HepG2 (cell line): Measurements from ENCODE around the gene TACC3. TPM values are rescaled to one million over a fixed set of nuclear protein-coding genes. Genes with fewer than 3 reads are reported as not detected.

Experiments used
- ARNT ChIP-seq: fragments of 450-650 bp; IDR thresholded peaks from 2 replicates; pipeline ENCODE4 v1.6.1; 2017
- CSRNP2 ChIP-seq: sonication (generic); formaldehyde crosslinking; conservative IDR thresholded peaks from 2 replicates; pipeline ENCODE4 v1.8.0; 2022; ENCODE audit warnings: low read depth, missing genetic modification reagents
- EZH2 ChIP-seq: conservative IDR thresholded peaks from 2 replicates; pipeline ENCODE4 v1.6.1; 2012; ENCODE audit warnings: mild to moderate bottlenecking, low read depth, low read length, moderate library complexity
- FOSL1 ChIP-seq: sonication (generic); formaldehyde crosslinking; IDR thresholded peaks from 2 replicates; pipeline ENCODE4 v1.9.0; 2021; ENCODE audit warnings: missing genetic modification reagents, borderline replicate concordance
- GABPB1 ChIP-seq: IDR thresholded peaks from 2 replicates; pipeline ENCODE4 v1.6.1; 2016; ENCODE audit warnings: mild to moderate bottlenecking, missing genetic modification reagents, moderate library complexity, missing compliant biosample characterization
- HDAC1 ChIP-seq: sonication (generic); formaldehyde crosslinking; IDR thresholded peaks from 2 replicates; pipeline ENCODE4 v1.5.1; 2020; ENCODE audit warnings: mild to moderate bottlenecking, missing genetic modification reagents
- MED8 ChIP-seq: sonication (generic); formaldehyde crosslinking; IDR thresholded peaks from 2 replicates; pipeline ENCODE4 v1.8.1; 2023; ENCODE audit warnings: mild to moderate bottlenecking, missing genetic modification reagents; ENCODE audit not compliant: insufficient replicate concordance
- MEF2D ChIP-seq: sonication (generic); formaldehyde crosslinking; IDR thresholded peaks from 2 replicates; pipeline ENCODE4 v1.5.1; 2020; ENCODE audit warnings: mild to moderate bottlenecking, missing genetic modification reagents
- NFIB ChIP-seq: sonication (generic); formaldehyde crosslinking; IDR thresholded peaks from 2 replicates; pipeline ENCODE4 v1.9.0; 2021; ENCODE audit warnings: missing genetic modification reagents, mild to moderate bottlenecking, borderline replicate concordance
- PPARG ChIP-seq: conservative IDR thresholded peaks from 2 replicates; pipeline ENCODE4 v1.6.1; 2016; ENCODE audit warnings: missing biosample characterization, missing genetic modification reagents
- RXRA ChIP-seq: sonication (generic); formaldehyde crosslinking; IDR thresholded peaks from 2 replicates; pipeline ENCODE4 v1.5.1; 2020; ENCODE audit warnings: missing genetic modification reagents
- TRIM24 ChIP-seq: sonication (generic); formaldehyde crosslinking; IDR thresholded peaks from 2 replicates; pipeline ENCODE4 v1.8.0; 2022; ENCODE audit warnings: mild to moderate bottlenecking, missing genetic modification reagents
- ZC3H4 ChIP-seq: sonication (generic); formaldehyde crosslinking; IDR thresholded peaks from 2 replicates; pipeline ENCODE4 v1.4.0; 2020; ENCODE audit warnings: missing genetic modification reagents, borderline replicate concordance
- ZFP62 ChIP-seq: sonication (generic); formaldehyde crosslinking; IDR thresholded peaks from 2 replicates; pipeline ENCODE4 v1.4.0; 2020; ENCODE audit warnings: missing genetic modification reagents
- ZNF207 ChIP-seq: fragments of 450-650 bp; IDR thresholded peaks from 2 replicates; pipeline ENCODE4 v1.6.1; 2016; ENCODE audit warnings: antibody characterized with exemption, borderline replicate concordance
- ZNF256 ChIP-seq: sonication (generic); formaldehyde crosslinking; conservative IDR thresholded peaks from 2 replicates; pipeline ENCODE4 v1.4.0; 2020; ENCODE audit warnings: missing genetic modification reagents
- ZNF350 ChIP-seq: sonication (generic); formaldehyde crosslinking; IDR thresholded peaks from 2 replicates; pipeline ENCODE4 v1.4.0; 2020; ENCODE audit warnings: mild to moderate bottlenecking, low read depth, missing genetic modification reagents, borderline replicate concordance
- ZNF432 ChIP-seq: sonication (generic); formaldehyde crosslinking; IDR thresholded peaks from 2 replicates; pipeline ENCODE4 v1.5.0; 2020; ENCODE audit warnings: missing genetic modification reagents, mild to moderate bottlenecking, borderline replicate concordance
- ZNF589 ChIP-seq: sonication (generic); formaldehyde crosslinking; conservative IDR thresholded peaks from 2 replicates; pipeline ENCODE4 v1.8.0; 2022; ENCODE audit warnings: mild to moderate bottlenecking, moderate library complexity, missing genetic modification reagents
- ZNF75D ChIP-seq: sonication (generic); formaldehyde crosslinking; IDR thresholded peaks from 2 replicates; pipeline ENCODE4 v1.8.1; 2023; ENCODE audit warnings: missing genetic modification reagents, mild to moderate bottlenecking, borderline replicate concordance
- polyA plus RNA-seq, 8 experiments: library from polyadenylated mRNA; depleted of rRNA in 3 of 8; stranded (reverse) in 7 of 8; unstranded in 1 of 8; fragments of >200 nt; fragmentation: Illumina TruSeq in 4 of 8; extraction: Trizol in 4 of 8; gene quantifications; 2 replicates each; pipeline versions ENCODE4 v1.2.1 to v1.2.3, GENCODE V29; 2011 to 2016; ENCODE audit warnings: low read depth in 4 of 8, missing spikeins in 1 of 8, mixed read lengths in 1 of 8; ENCODE audit not compliant: insufficient read depth in 1 of 8
- total RNA-seq, 5 experiments: library from RNA; depleted of rRNA; stranded (reverse); fragments of >200 nt; fragmentation: Illumina TruSeq; extraction: Trizol; gene quantifications; 2 replicates each; pipeline ENCODE4 v1.2.3, GENCODE V29; 2016; ENCODE audit warnings: low read depth in 1 of 5
- TF ChIP-seq, protein P1 (sequence below): sonication (generic); formaldehyde crosslinking; IDR thresholded peaks from 2 replicates; pipeline ENCODE4 v1.4.0; 2020; ENCODE audit warnings: low read depth, missing genetic modification reagents
- TF ChIP-seq, protein P2 (sequence below): sonication (generic); formaldehyde crosslinking; IDR thresholded peaks from 2 replicates; pipeline ENCODE4 v1.8.0; 2022; ENCODE audit warnings: missing genetic modification reagents, low read depth, mild to moderate bottlenecking, borderline replicate concordance

Gene TACC3
- total and polyA plus RNA-seq, 2 of the 13 experiments (the other 11 are each of a cell fraction or from before 2014, with no cell fraction given), result 20.3 to 21.2 TPM

GRCh38 chr4:1779588-1780382 lies 58.5 kb downstream of the TACC3 start (continued):
- TF ChIP-seq, protein P1, sequence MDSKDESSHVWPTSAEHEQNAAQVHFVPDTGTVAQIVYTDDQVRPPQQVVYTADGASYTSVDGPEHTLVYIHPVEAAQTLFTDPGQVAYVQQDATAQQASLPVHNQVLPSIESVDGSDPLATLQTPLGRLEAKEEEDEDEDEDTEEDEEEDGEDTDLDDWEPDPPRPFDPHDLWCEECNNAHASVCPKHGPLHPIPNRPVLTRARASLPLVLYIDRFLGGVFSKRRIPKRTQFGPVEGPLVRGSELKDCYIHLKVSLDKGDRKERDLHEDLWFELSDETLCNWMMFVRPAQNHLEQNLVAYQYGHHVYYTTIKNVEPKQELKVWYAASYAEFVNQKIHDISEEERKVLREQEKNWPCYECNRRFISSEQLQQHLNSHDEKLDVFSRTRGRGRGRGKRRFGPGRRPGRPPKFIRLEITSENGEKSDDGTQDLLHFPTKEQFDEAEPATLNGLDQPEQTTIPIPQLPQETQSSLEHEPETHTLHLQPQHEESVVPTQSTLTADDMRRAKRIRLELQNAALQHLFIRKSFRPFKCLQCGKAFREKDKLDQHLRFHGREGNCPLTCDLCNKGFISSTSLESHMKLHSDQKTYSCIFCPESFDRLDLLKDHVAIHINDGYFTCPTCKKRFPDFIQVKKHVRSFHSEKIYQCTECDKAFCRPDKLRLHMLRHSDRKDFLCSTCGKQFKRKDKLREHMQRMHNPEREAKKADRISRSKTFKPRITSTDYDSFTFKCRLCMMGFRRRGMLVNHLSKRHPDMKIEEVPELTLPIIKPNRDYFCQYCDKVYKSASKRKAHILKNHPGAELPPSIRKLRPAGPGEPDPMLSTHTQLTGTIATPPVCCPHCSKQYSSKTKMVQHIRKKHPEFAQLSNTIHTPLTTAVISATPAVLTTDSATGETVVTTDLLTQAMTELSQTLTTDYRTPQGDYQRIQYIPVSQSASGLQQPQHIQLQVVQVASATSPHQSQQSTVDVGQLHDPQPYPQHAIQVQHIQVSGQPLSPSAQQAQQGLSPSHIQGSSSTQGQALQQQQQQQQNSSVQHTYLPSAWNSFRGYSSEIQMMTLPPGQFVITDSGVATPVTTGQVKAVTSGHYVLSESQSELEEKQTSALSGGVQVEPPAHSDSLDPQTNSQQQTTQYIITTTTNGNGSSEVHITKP, result peak; percentile 46
- TF ChIP-seq ZFP62 (CRISPR knock-in tag) (no peak), ZNF589 (CRISPR knock-in tag) (no peak), ZNF256 (no peak), RXRA (CRISPR knock-in tag) (peak; percentile 97), ARNT (no peak), PPARG (CRISPR knock-in tag) (peak; percentile 97), TRIM24 (CRISPR knock-in tag) (0 out of 2 replicates have a peak, but pooled peaks have one; percentile 4), ZNF207 (no peak), CSRNP2 (no peak), EZH2 (no peak), HDAC1 (peak; percentile 76), NFIB (CRISPR knock-in tag) (no peak), MEF2D (CRISPR knock-in tag) (peak; percentile 90), MED8 (CRISPR knock-in tag) (peak; percentile 85), ZC3H4 (CRISPR knock-in tag) (no peak), ZNF432 (no peak), ZNF350 (CRISPR knock-in tag) (peak; percentile 92), ZNF75D (CRISPR knock-in tag) (no peak), FOSL1 (CRISPR knock-in tag) (no peak), GABPB1 (peak; percentile 81)
- TF ChIP-seq, protein P2, sequence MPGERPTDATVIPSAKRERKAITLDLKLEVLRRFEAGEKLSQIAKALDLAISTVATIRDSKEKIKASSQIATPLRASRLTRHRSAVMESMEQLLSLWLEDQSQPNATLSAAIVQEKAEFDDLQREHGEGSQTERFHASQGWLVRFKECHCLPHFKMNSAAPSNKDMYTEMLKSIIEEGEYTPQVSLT (CRISPR knock-in tag), result no peak
